Skeletal muscle tissue (tissue), 4 donors: Measurements from ENCODE around the gene ABHD12. TPM values are rescaled to one million over a fixed set of nuclear protein-coding genes. Genes with fewer than 3 reads are reported as not detected.

Source experiments
- H3K27ac ChIP-seq: one replicate; pipeline ENCODE4 v1.7.0; 2013; ENCODE audit warnings: mild to moderate bottlenecking, low read depth, low read length, inconsistent platforms
- H3K27me3 ChIP-seq, 3 donors: one replicate each; pipeline ENCODE4 v1.7.0; 2013; ENCODE audit warnings: low read length in 3 of 3; ENCODE audit not compliant: control insufficient read depth in 3 of 3, insufficient read depth in 3 of 3
- H3K36me3 ChIP-seq, 3 donors: one replicate each; pipeline ENCODE4 v1.7.0; 2013; ENCODE audit warnings: low read length in 3 of 3; ENCODE audit not compliant: control insufficient read depth in 3 of 3, insufficient read depth in 3 of 3
- H3K4me1 ChIP-seq, 3 donors: one replicate each; pipeline ENCODE4 v1.7.0; 2013; ENCODE audit warnings: low read length in 3 of 3, mild to moderate bottlenecking in 3 of 3; ENCODE audit not compliant: control insufficient read depth in 3 of 3, insufficient read depth in 3 of 3
- H3K4me3 ChIP-seq, 3 donors: one replicate each; pipeline ENCODE4 v1.7.0; 2013; ENCODE audit warnings: low read length in 3 of 3
- H3K9ac ChIP-seq, 3 donors: one replicate each; pipeline ENCODE4 v1.7.0; 2013; ENCODE audit warnings: low read length in 3 of 3, mild to moderate bottlenecking in 3 of 3, moderate library complexity in 2 of 3, low read depth in 1 of 3
- H3K9me3 ChIP-seq, 3 donors: one replicate each; pipeline ENCODE4 v1.7.0; 2013; ENCODE audit warnings: low read length in 3 of 3; ENCODE audit not compliant: control insufficient read depth in 3 of 3
- total RNA-seq: library from RNA; depleted of rRNA; stranded (reverse); fragments of >200 nt; gene quantifications from one replicate; pipeline ENCODE4 v1.2.3, GENCODE V29; 2014
- donor health status: Osteomylitis.

ABHD12 gene
- total RNA-seq, 1 donor from 2014 or later = 29.7 TPM

DNA sequence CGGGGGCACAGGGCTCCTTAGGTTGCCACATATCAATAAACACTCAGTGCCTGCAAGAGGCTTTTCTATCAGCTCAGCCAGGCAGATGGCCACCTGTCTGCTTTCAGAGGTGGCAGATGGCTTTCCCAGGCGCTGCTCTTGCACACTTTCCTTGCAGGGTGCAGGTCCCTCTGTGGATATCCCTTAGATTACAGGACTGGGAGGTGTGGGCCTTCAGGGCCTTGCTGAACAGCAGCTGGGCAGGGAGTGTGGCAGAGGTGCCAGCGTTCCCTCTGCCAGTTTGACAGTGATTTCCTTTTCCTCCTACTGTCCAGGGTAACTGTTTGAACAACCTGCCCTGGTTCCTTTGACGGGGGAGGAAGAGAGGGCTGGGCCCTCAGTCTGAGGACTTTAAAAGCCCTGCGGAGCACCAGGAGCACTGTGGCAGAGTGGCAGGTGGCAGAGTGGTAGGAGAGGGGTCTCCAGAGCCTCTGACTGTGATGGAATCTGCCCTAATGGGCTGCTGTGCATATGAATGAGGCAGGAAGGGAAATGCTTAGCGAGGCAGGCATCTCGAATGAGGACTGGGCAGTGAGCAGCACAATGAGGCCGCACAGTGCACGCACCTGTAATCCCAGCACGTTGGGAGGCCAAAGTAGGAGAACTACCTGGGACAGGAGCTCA lies 34.2 kb downstream of the ABHD12 start:
- no peak overlapping the region for H3K4me3 ChIP-seq
- no peak overlapping the region for H3K9ac ChIP-seq
- peaks cover 0 to 2% (median 0%) of the 10 kb centered on the region in 3 donors for H3K4me1 ChIP-seq
- no peaks in the 10 kb centered on the region for H3K9me3 ChIP-seq
- H3K27ac ChIP-seq = no peak overlapping the region
- H3K27me3 ChIP-seq = no peaks in the 10 kb centered on the region
- H3K36me3 ChIP-seq = no peaks in the 10 kb centered on the region

DNA sequence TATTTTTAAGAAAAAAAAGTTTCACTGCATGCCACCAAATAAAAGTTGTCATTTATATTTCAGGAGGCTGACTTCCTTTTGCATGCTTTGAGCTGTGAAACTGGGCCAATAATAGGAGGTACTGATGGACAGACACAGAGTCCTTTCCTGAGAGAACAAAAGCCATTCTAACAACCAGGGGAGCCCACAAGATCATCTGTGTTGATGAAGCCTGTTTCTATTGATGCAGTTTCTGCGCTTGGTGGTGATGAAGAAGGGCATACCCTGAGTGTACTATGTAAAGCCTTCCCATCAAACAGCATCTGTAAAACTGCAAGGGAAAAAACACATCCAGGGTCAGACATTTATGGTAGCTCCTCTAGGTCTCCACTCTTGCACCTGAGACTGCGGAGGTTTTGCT lies 34.8 kb downstream of the ABHD12 start:
- Histone ChIP-seq H3K36me3 (no peaks in the 10 kb centered on the region), H3K27ac (no peak overlapping the region), H3K4me3 (no peak overlapping the region), H3K4me1 (peaks cover 0 to 2% (median 0%) of the 10 kb centered on the region in 3 donors), H3K27me3 (no peaks in the 10 kb centered on the region), H3K9me3 (no peaks in the 10 kb centered on the region), H3K9ac (no peak overlapping the region)

DNA sequence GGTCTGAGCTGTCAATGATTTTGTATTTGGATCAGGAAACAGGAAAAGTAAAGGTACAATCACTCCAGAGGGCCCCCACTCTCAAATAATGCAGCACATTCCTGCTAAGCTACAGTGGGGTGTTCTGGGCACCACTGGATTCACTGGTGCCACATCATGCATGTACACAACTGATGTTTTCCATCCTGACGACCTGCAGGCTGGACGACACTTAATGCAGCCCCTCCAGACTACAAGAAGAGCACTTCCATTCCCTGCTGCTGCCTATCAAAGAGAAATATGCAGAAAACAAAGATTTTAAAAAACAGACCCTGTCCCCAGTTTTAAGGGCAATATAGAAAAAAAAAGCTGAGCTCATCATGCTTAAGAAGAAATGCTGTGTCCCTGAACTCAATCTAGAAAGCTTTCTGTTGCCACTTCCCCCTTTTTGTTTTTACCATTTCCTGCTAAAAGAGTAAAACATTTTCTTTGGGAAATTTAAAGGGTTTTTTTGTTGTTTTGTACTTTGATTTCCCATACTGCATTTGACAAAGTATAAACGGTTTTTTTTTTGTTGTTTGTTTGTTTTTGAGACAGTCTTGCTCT lies 35.5 kb downstream of the ABHD12 start:
- no peak overlapping the region for H3K9ac ChIP-seq
- H3K36me3 ChIP-seq = no peaks in the 10 kb centered on the region
- no peak overlapping the region for H3K27ac ChIP-seq
- no peaks in the 10 kb centered on the region for H3K9me3 ChIP-seq
- no peaks in the 10 kb centered on the region for H3K27me3 ChIP-seq
- no peak overlapping the region for H3K4me3 ChIP-seq
- peaks cover 0 to 2% (median 0%) of the 10 kb centered on the region in 3 donors for H3K4me1 ChIP-seq

DNA sequence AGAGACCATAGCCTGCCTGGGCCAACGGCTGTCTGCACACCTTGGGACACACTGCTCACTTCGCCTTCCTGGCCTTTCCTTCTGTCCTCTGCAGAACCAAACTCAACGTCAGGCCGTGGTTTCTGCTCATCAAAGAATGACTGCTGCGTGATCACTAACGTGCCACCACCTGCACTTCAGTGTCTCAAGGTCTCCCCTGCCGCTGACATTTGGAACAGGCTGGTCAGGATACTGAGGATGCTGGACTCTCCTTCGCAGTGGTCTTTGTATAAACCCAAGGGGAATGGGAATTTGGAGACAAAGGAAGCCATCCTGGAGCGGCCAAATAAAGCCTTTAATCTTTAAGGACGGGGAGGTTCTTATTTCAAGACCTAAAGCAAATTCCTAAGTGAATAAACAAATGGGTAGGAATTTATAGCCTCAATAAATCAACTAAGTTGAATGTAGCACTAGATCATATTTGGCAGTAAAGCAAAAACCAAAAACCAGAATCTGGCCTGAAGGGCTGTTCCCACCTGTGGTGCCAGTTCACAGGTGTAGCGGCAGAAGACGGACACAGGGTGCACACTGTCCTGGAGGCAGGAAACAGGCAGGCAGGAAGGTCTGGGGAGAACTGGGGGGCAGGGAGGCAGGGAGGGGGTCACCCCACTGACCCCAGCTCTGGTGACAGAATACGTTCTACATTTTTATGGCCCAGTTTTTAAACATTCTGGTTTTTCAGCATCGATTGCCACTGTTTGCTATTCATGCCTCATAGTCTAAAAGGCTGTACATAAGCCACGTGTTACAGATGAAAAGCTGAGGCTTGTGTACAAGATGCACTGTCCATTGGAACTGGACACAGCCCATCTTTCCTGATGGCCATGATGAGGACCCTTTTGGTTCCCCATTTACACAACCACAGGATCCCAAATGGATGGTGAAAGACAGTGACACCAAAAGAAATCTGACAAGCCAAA lies 36.6 kb downstream of the ABHD12 start:
- no peaks in the 10 kb centered on the region for H3K36me3 ChIP-seq
- peaks cover 0 to 2% (median 0%) of the 10 kb centered on the region in 3 donors for H3K4me1 ChIP-seq
- no peak overlapping the region for H3K4me3 ChIP-seq
- H3K27ac ChIP-seq = no peak overlapping the region
- no peak overlapping the region for H3K9ac ChIP-seq
- no peaks in the 10 kb centered on the region for H3K9me3 ChIP-seq
- H3K27me3 ChIP-seq = no peaks in the 10 kb centered on the region

DNA sequence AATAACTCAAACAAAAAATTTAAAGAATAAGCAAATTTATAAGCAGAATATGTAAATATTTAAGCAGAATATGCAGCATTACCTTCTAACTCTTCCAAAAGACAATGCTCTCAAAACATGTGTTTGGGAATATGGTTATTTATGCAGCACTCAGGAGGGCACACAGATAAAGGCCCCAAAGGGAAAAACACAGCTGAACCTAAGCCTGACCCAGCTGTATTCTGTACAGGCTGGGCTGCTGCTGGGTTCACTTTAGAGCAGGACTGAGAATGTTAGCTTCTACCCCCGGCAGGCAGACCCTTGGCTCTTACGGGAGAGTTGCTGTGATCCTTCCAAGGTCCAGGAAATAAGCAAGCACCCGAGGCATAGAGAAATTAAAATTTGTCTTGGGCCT lies 37.3 kb downstream of the ABHD12 start:
- H3K4me1 ChIP-seq = peaks cover 0 to 2% (median 0%) of the 10 kb centered on the region in 3 donors
- H3K27ac ChIP-seq = no peak overlapping the region
- no peak overlapping the region for H3K4me3 ChIP-seq
- H3K27me3 ChIP-seq = no peaks in the 10 kb centered on the region
- H3K36me3 ChIP-seq = no peaks in the 10 kb centered on the region
- no peaks in the 10 kb centered on the region for H3K9me3 ChIP-seq
- no peak overlapping the region for H3K9ac ChIP-seq

DNA sequence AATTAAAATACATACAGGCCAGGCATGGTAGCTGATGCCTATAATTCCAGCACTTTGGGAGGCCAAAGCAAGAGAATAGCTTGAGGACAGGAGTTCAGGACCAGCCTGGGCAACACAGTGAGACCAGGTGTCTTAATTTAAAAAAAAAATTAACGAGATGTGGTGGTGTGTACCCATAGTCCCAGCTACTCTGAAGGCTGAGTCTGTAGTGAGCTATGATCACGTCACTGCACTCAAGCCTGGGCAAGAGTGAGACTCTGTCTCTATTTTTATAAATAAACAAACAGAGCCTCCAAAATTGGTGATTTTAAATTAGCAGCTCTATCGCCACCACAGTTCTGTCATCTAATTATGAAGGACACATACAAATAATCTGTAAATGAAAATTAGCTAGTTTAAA lies 37.9 kb downstream of the ABHD12 start:
- H3K27me3 ChIP-seq = no peaks in the 10 kb centered on the region
- H3K9ac ChIP-seq = no peak overlapping the region
- H3K36me3 ChIP-seq = no peaks in the 10 kb centered on the region
- no peak overlapping the region for H3K4me3 ChIP-seq
- no peaks in the 10 kb centered on the region for H3K9me3 ChIP-seq
- peaks cover 0 to 2% (median 0%) of the 10 kb centered on the region in 3 donors for H3K4me1 ChIP-seq
- H3K27ac ChIP-seq = no peak overlapping the region

DNA sequence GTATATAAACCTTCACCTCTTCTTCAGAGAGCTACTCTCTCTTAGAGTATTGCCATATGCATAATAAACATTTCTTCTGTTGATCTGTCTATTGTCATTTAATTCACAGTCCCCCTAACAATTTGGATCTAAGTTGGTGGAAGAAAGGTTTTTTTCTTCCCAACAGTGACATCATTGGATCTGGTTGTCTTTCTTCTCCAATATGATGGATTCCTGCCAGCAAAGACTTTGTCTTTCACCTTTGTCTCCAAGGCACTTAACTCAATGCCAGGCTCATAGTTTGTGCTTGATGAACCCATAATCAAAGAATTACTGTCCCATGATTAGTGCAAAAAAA lies 39.6 kb downstream of the ABHD12 start:
- Histone ChIP-seq H3K27ac (no peak overlapping the region), H3K9me3 (no peaks in the 10 kb centered on the region), H3K27me3 (no peaks in the 10 kb centered on the region), H3K9ac (no peak overlapping the region), H3K4me3 (no peak overlapping the region), H3K36me3 (no peaks in the 10 kb centered on the region), H3K4me1 (peaks cover 0 to 2% (median 0%) of the 10 kb centered on the region in 3 donors)

DNA sequence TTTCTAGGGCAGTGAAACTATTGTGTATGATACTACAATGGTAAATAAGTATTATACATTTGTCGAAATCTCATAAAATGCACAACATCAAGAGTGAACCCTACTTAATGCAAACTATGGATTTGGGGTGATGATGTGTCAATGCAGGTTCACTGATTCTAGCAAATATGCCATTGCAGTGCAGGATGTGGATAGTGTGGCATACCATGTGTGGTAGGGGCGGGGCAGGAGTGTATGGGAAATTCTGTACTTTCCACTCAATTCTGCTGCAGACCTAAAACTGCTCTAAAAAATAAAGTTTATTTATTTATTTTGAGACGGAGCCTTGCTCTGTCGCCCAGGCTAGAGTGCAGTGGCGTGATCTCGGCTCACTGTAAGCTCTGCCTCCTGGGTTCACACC lies 44.3 kb downstream of the ABHD12 start:
- H3K27me3 ChIP-seq = no peaks in the 10 kb centered on the region
- H3K4me3 ChIP-seq = no peak overlapping the region
- H3K27ac ChIP-seq = no peak overlapping the region
- no peak overlapping the region for H3K9ac ChIP-seq
- H3K4me1 ChIP-seq = peaks cover 0 to 4% (median 0%) of the 10 kb centered on the region in 3 donors
- no peaks in the 10 kb centered on the region for H3K36me3 ChIP-seq
- no peaks in the 10 kb centered on the region for H3K9me3 ChIP-seq

DNA sequence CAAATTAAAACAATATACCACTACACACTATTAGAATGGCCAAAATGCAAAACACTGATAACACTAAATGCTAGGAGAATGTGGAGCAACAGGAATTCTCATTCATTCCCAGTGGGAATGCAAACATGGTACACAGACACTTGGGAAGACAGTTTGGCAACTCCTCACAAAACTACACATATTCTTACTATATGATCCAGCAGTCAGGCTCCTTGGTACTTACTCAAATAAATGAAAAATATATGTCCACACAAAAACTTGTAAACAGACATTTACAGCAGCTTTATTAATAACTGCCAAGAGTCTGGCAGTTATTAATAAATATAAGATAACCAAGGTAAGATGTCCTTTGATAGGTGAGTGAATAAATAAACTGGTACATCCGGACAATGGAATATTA lies 44.9 kb downstream of the ABHD12 start:
- Histone ChIP-seq H3K27me3 (no peaks in the 10 kb centered on the region), H3K27ac (no peak overlapping the region), H3K4me3 (no peak overlapping the region), H3K36me3 (no peaks in the 10 kb centered on the region), H3K4me1 (peaks cover 0 to 4% (median 0%) of the 10 kb centered on the region in 3 donors), H3K9me3 (no peaks in the 10 kb centered on the region), H3K9ac (no peak overlapping the region)

DNA sequence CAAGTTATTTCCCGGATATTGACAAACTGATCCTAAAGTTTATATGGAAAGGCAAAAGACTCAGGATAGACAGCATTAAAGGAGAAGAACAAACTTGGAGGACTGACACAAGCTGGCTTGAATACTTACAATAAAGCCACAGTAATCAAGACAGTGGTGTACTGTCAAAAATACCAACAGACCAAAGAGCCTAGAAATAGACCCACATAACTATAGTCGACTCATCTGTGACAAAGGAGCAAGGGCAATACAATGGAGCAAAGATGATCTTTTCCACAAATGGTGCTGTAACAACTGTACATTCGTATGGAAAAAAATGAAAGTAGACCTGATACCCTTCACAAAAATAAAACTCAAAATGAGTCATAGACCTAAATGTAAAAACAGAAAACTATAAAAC lies 46.0 kb downstream of the ABHD12 start:
- no peaks in the 10 kb centered on the region for H3K27me3 ChIP-seq
- H3K36me3 ChIP-seq = no peaks in the 10 kb centered on the region
- H3K27ac ChIP-seq = no peak overlapping the region
- H3K9ac ChIP-seq = no peak overlapping the region
- H3K9me3 ChIP-seq = no peaks in the 10 kb centered on the region
- H3K4me1 ChIP-seq = peaks cover 0 to 4% (median 0%) of the 10 kb centered on the region in 3 donors
- no peak overlapping the region for H3K4me3 ChIP-seq
